Large intestine (tissue), 3 donors: ENCODE measurements around the gene KIRREL1. TPM values are rescaled to one million over a fixed set of nuclear protein-coding genes. Genes with fewer than 3 reads are reported as not detected.
A peak's percentile ranks its signal among the peaks of the same experiment; 100 is the strongest.

Experiments
- DNase-seq, 2 donors: peaks; one replicate each; pipeline versions ENCODE4 v3.0.0 to v3.0.0-alpha.2; 2013
- H3K27ac ChIP-seq: one replicate; pipeline ENCODE4 v1.5.1; 2013; ENCODE audit warnings: low read length
- H3K27me3 ChIP-seq: 2 replicates; pipeline ENCODE4 v1.6.1; 2013; ENCODE audit warnings: low read length; ENCODE audit not compliant: control insufficient read depth, insufficient read depth
- H3K36me3 ChIP-seq: 2 replicates; pipeline ENCODE4 v1.6.1; 2013; ENCODE audit warnings: low read length; ENCODE audit not compliant: control insufficient read depth, insufficient read depth
- H3K4me1 ChIP-seq: one replicate; pipeline ENCODE4 v1.6.1; 2013; ENCODE audit warnings: low read length; ENCODE audit not compliant: control insufficient read depth, insufficient read depth
- H3K4me3 ChIP-seq: one replicate; pipeline ENCODE4 v1.5.1; 2013; ENCODE audit warnings: low read length
- H3K9me3 ChIP-seq: one replicate; pipeline ENCODE4 v1.6.1; 2013; ENCODE audit warnings: mild to moderate bottlenecking, low read depth, low read length, moderate library complexity; ENCODE audit not compliant: control insufficient read depth
- WGBS: methylation state at CpG from one replicate; pipeline ENCODE4 v1.1.5; 2013; ENCODE audit warnings: low lambda C conversion rate; ENCODE audit not compliant: insufficient coverage; 5-methylcytosine and 5-hydroxymethylcytosine counted together
- polyA plus RNA-seq: library from polyadenylated mRNA; unstranded; fragments of 120-200 nt; gene quantifications from one replicate; pipeline ENCODE4 v1.2.1, GENCODE V29; 2013

The KIRREL1 gene
- polyA plus RNA-seq, 1 donor, result 18.7 TPM

DNA sequence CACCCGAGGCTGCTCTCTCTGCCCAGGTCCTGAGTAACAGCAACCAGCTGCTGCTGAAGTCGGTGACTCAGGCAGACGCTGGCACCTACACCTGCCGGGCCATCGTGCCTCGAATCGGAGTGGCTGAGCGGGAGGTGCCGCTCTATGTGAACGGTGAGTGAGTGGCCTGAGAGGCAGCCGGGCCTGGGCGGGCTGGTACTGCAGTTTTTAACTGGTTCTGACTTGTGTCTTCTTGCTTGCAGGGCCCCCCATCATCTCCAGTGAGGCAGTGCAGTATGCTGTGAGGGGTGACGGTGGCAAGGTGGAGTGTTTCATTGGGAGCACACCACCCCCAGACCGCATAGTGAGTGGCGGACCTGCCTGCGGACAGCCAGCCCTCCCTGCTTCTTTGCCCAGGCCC, 96.0 kb downstream of the KIRREL1 start:
- Histone ChIP-seq H3K36me3 (peaks cover 81% of the 10 kb centered on the region), H3K4me1 (no peaks in the 10 kb centered on the region), H3K27ac (no peak overlapping the region), H3K27me3 (no peaks in the 10 kb centered on the region), H3K9me3 (no peaks in the 10 kb centered on the region), H3K4me3 (no peak overlapping the region)
- no peak for DNase-seq
- WGBS, result no CpG with 5 or more reads among the region's 16 CpGs

DNA sequence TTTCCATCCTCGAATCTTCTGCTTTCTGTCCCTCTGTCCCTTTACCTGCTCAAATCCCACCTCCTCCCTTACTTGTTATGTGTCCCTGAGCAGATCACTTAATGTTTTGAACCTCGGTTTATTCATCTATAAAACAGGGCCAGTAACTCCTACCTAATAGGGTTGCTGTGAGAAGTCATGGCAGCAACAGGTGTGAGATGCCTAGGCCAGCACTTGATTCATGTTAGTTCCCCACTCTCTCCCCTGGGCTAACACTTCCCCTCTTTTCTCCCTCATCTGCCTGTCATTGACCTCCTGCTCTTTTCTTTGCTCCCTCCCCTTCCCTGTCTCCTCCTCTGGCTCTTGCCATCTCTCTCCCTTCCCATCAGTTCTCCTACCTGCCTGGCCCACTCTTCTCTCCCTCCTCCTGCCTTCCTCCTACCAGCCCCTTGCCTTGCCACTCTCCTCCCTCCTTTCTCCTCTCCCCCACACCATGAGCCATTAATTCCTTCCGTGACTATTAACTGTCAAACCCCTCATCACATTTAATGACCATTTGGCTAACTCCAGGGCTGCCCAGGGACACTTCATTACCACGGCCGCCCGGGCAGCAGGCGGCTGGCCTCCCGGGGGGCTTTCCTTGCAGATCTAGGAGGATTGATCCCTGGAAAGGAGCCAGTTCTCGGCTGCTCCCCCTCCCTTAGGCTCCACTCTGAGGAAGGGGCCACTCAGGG, 96.6 kb downstream of the KIRREL1 start:
- H3K36me3 ChIP-seq, result peaks cover 81% of the 10 kb centered on the region
- H3K27ac ChIP-seq, result no peak overlapping the region
- 100% methylated on average over 1 of the region's 9 CpGs for WGBS
- no peak for DNase-seq
- no peaks in the 10 kb centered on the region for H3K27me3 ChIP-seq
- H3K4me3 ChIP-seq, result no peak overlapping the region
- H3K4me1 ChIP-seq, result no peaks in the 10 kb centered on the region
- H3K9me3 ChIP-seq, result no peaks in the 10 kb centered on the region

DNA sequence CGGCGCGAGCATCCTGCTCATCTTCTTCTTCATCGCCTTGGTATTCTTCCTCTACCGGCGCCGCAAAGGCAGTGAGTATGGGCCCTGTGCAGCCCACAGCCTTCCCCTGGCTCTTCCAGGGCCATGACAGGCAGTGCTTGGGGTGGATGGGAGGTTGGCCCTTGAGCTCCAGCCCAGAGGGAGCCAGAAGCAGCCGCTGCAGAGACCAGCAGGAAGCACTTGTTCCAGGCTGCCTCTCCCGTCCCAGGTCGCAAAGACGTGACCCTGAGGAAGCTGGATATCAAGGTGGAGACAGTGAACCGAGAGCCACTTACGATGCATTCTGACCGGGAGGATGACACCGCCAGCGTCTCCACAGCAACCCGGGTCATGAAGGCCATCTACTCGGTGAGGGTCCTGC, 99.9 kb downstream of the KIRREL1 start:
- H3K36me3 ChIP-seq, result peaks cover 68% of the 10 kb centered on the region
- no CpG with 5 or more reads among the region's 18 CpGs for WGBS
- H3K27me3 ChIP-seq, result no peaks in the 10 kb centered on the region
- H3K9me3 ChIP-seq, result no peaks in the 10 kb centered on the region
- no peak overlapping the region for H3K27ac ChIP-seq
- H3K4me1 ChIP-seq, result no peaks in the 10 kb centered on the region
- H3K4me3 ChIP-seq, result no peak overlapping the region
- no peak for DNase-seq

DNA sequence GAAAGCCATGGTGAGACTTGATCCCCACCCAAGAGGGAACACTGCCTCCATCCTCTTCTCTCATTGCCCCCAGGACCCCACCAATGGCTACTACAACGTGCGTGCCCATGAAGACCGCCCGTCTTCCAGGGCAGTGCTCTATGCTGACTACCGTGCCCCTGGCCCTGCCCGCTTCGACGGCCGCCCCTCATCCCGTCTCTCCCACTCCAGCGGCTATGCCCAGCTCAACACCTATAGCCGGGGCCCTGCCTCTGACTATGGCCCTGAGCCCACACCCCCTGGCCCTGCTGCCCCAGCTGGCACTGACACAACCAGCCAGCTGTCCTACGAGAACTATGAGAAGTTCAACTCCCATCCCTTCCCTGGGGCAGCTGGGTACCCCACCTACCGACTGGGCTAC, 101.1 kb downstream of the KIRREL1 start:
- Histone ChIP-seq H3K36me3 (peaks cover 58% of the 10 kb centered on the region), H3K4me3 (no peak overlapping the region), H3K27me3 (no peaks in the 10 kb centered on the region), H3K4me1 (no peaks in the 10 kb centered on the region), H3K9me3 (no peaks in the 10 kb centered on the region), H3K27ac (no peak overlapping the region)
- WGBS, result no CpG with 5 or more reads among the region's 14 CpGs
- DNase-seq, result no peak

DNA sequence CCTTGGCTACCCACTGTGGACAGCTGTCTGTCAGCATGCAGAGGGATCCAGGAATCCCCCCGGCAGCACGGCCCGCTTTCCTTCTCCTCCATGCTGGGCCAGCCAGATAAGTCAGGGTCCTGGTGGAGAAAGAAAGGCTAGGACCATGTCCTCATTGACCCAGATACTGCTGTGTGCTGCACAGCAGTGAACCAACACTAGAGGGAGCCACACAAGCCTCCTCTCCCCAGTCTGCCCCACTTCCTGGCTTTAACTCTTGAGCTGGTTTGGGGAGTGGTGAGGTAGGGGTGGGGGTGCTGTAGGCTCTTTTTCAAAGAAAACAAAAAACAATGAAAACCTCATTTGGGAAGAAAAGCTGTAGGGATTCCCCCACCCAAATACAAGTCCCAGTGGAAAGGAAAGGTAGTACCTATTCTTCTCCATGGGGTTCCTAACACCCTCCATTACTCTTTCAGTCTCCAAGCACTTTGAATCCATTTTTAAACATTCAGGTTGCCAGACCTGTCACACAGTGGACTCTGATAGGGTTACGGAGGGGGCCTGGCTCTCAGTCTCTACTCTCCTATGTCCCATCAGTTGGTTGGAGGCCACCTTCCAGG, 102.4 kb downstream of the KIRREL1 start:
- H3K4me1 ChIP-seq, result peaks cover under 1% of the 10 kb centered on the region
- no peak overlapping the region for H3K4me3 ChIP-seq
- no peaks in the 10 kb centered on the region for H3K9me3 ChIP-seq
- no peak overlapping the region for H3K27ac ChIP-seq
- WGBS, result no CpG with 5 or more reads among the region's 4 CpGs
- peak; percentile 35 to 41 for DNase-seq
- peaks cover 45% of the 10 kb centered on the region for H3K36me3 ChIP-seq
- H3K27me3 ChIP-seq, result no peaks in the 10 kb centered on the region

DNA sequence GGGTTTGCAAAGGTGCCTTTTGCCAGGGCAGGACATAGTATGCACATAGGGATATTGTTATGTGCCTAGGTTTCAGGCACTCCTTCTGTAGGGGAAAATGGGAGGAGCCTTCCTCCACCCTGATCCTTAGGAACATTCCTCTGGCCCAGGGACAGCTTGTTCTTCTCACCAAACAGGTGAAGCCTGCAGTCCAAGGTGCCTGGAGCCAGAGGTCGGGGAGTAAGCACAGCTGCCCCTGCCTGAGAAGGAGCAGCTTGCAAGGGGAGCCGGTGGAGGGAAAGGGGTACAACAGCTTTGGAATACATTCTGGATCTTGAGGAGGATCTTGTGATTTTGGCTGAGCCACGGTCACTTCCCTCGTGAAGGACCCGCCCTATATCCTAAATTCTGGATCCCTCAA, 104.8 kb downstream of the KIRREL1 start:
- Histone ChIP-seq H3K4me1 (peaks cover 17% of the 10 kb centered on the region), H3K36me3 (peaks cover 28% of the 10 kb centered on the region), H3K27ac (no peak overlapping the region), H3K27me3 (no peaks in the 10 kb centered on the region), H3K9me3 (no peaks in the 10 kb centered on the region), H3K4me3 (no peak overlapping the region)
- WGBS, result no CpG with 5 or more reads among the region's 5 CpGs
- DNase-seq, result no peak

DNA sequence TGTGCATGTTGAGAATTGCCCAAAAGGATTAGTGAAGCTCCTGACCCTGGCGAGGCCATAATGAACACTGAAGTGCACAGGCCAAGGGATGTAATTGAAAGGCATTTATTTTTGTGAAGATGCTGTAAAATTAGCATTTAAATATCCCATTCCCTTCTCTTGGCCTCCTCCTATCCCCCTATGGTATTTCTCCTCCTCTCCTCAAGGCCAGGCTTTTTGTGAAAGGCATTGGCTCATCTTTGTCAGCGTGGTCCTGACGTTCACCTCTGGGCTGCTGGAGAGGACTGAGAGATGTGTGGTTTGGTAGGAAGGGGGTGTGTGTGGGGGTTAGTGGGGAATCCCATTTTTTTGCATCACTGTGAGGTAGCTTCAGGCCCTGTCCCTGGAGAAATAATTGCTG, 105.7 kb downstream of the KIRREL1 start:
- no peak overlapping the region for H3K4me3 ChIP-seq
- H3K36me3 ChIP-seq, result peaks cover 19% of the 10 kb centered on the region
- H3K4me1 ChIP-seq, result peaks cover 20% of the 10 kb centered on the region
- no peaks in the 10 kb centered on the region for H3K27me3 ChIP-seq
- H3K27ac ChIP-seq, result no peak overlapping the region
- WGBS, result no CpG with 5 or more reads among the region's 3 CpGs
- no peaks in the 10 kb centered on the region for H3K9me3 ChIP-seq
- DNase-seq, result no peak

DNA sequence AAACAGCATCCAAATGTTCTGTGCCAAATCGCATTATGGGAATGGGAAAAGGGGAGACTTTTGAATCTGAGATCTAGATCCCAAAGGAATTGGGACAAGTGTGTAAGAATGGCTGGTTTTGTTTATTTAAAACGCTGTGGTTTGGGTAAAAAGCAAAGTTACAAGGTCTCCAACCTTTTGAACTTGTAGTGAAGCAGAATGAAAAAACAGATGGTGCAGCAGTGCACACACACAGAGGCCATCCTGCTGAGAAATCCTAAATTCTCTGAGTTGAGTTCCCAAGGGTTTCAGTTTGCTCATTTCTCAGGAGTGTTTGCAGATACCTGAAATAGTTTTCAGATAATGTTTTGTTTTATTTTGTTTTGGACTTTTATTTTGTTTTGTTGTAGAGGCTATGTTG, 107.1 kb downstream of the KIRREL1 start:
- peaks cover 20% of the 10 kb centered on the region for H3K4me1 ChIP-seq
- H3K4me3 ChIP-seq, result no peak overlapping the region
- WGBS, result 20% methylated on average over 1 of the region's 2 CpGs
- H3K9me3 ChIP-seq, result no peaks in the 10 kb centered on the region
- DNase-seq, result no peak
- H3K27ac ChIP-seq, result no peak overlapping the region
- peaks cover 6% of the 10 kb centered on the region for H3K36me3 ChIP-seq
- H3K27me3 ChIP-seq, result no peaks in the 10 kb centered on the region

DNA sequence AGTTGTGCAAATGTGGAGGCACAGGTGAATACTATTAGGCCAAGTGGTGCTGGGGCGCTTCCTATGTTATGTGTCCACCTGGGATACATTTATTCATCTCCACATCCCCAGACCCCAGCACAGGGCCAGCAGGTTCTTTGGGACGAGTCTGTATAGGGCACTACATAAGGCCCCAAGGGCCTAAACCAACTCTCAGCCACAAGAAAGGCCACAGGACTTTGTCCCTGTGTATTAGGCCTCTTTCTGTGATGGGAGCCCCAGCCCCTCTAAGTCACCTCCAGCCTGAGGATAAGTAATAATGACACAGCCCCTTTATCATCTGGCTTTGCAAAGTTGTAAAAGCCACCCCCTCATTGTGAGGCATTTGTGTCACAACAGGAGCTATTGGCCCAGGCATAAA, 108.0 kb downstream of the KIRREL1 start:
- Histone ChIP-seq H3K36me3 (no peaks in the 10 kb centered on the region), H3K9me3 (no peaks in the 10 kb centered on the region), H3K4me3 (no peak overlapping the region), H3K4me1 (peaks cover 20% of the 10 kb centered on the region), H3K27me3 (no peaks in the 10 kb centered on the region), H3K27ac (peak overlapping the region; percentile 74)
- WGBS, result no CpG with 5 or more reads among the region's 2 CpGs
- no peak for DNase-seq

DNA sequence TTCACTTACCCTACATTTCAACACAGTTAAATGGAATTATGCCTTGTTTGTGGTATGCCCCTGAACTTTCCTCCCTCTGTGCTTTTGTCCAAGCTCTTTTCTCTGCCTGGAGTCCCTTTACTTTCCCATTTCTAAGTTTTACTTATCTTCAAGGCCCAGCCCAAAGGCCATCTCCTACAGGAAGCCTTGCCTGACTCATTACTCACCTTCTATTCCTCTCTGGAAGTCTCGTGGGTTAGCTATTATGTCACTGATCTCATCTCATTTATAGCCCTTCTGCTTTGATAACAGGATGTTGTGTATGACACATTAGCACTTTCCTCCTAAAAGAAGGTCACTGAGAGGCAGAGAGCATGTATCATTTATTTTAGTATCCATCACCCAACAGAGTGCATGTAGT, 108.5 kb downstream of the KIRREL1 start:
- Histone ChIP-seq H3K36me3 (no peaks in the 10 kb centered on the region), H3K9me3 (no peaks in the 10 kb centered on the region), H3K27me3 (no peaks in the 10 kb centered on the region), H3K4me3 (no peak overlapping the region), H3K27ac (peak overlapping the region; percentile 74), H3K4me1 (peaks cover 20% of the 10 kb centered on the region)
- DNase-seq, result peak; percentile 90 to 95
- 0% methylated on average over 1 of the region's 1 CpG for WGBS
